Activated T-helper 1 cell treated with Interleukin-2 at 50 U/mL for 16 hours (primary cell): ENCODE measurements around the gene ZDHHC18.
"Not testable (repeated sequence)": the region's sequence is repeated elsewhere in the genome, so short reads cannot be mapped to it uniquely, and the experiment has no call there.

Source experiments
- DNase-seq: peaks from one replicate; pipeline ENCODE4 v3.0.0-alpha.2; 2020; ENCODE audit warnings: low read depth

The ZDHHC18 gene

GRCh38 chr1:26858891-26859640 lies 32.6 kb downstream of the ZDHHC18 start:
- DNase-seq: no peak

- DNase-seq: no peak
Observed at GRCh38 chr1:26861286-26861701, 34.8 kb downstream of the ZDHHC18 start.

- DNase-seq: no peak
Observed at GRCh38 chr1:26861889-26862378, 35.4 kb downstream of the ZDHHC18 start.

GRCh38 chr1:26862781-26863684 lies 36.5 kb downstream of the ZDHHC18 start, which contains the start of gene SFN:
Gene SFN, plus strand, starts transcription at chr1:26863149. Its CDS starts 64 bp downstream, at chr1:26863213.
- DNase-seq: peak; percentile 29

GRCh38 chr1:26863685-26864077 lies 37.2 kb downstream of the ZDHHC18 start:
- no peak for DNase-seq

- peak; percentile 94 for DNase-seq
Observed at GRCh38 chr1:26864610-26865480, 38.4 kb downstream of the ZDHHC18 start.

GRCh38 chr1:26873097-26873496 lies 46.6 kb downstream of the ZDHHC18 start:
- not testable (repeated sequence) for DNase-seq

- DNase-seq: no peak
Observed at GRCh38 chr1:26874896-26875295, 48.4 kb downstream of the ZDHHC18 start.

- no peak for DNase-seq
Observed at GRCh38 chr1:26877326-26877725, 50.8 kb downstream of the ZDHHC18 start.

GRCh38 chr1:26879793-26880192 lies 53.3 kb downstream of the ZDHHC18 start:
- DNase-seq: no peak

GRCh38 chr1:26881611-26882010 lies 55.1 kb downstream of the ZDHHC18 start:
- not testable (repeated sequence) for DNase-seq

- no peak for DNase-seq
Observed at GRCh38 chr1:26882696-26883463, 56.4 kb downstream of the ZDHHC18 start.

GRCh38 chr1:26887125-26887524 lies 60.6 kb downstream of the ZDHHC18 start:
- no peak for DNase-seq

- DNase-seq: no peak
Observed at GRCh38 chr1:26888231-26888630, 61.7 kb downstream of the ZDHHC18 start.

- peak; percentile 68 for DNase-seq
Observed at GRCh38 chr1:26889551-26890466, 63.3 kb downstream of the ZDHHC18 start, which contains the start of gene GPN2. Gene GPN2, minus strand, starts transcription at chr1:26890283. Its CDS starts 187 bp downstream, at chr1:26890096.

GRCh38 chr1:26890467-26890796 lies 63.9 kb downstream of the ZDHHC18 start:
- no peak for DNase-seq

GRCh38 chr1:26894263-26894662 lies 67.8 kb downstream of the ZDHHC18 start:
- no peak for DNase-seq

- DNase-seq: no peak
Observed at GRCh38 chr1:26897351-26897750, 70.9 kb downstream of the ZDHHC18 start.

- DNase-seq: peak; percentile 71
Observed at GRCh38 chr1:26900001-26900814, 73.7 kb downstream of the ZDHHC18 start, which contains the start of gene GPATCH3. Gene GPATCH3, minus strand, starts transcription at chr1:26900467. Its CDS starts 25 bp downstream, at chr1:26900442.
